ENCODE measurements around the gene IKZF1.
A peak's percentile ranks its signal among the peaks of the same experiment; 100 is the strongest.

IKZF1 gene

GRCh38 chr7:50362712-50363282 lies 58.3 kb downstream of the IKZF1 start:
- H4K8ac ChIP-seq (ENCODE audit: low read depth, low read length), result no peak overlapping the region
- H3K36me3 ChIP-seq (ENCODE audit: control insufficient read depth in 1 of 2, insufficient read depth in 2 of 2, low read length in 2 of 2), result no peaks in the 10 kb centered on the region
- H3K4me3 ChIP-seq (ENCODE audit: low read depth, low read length), result no peak overlapping the region
- H3K79me1 ChIP-seq (ENCODE audit: low read length), result no peaks in the 10 kb centered on the region
- no peaks in the 10 kb centered on the region for H3K79me2 ChIP-seq (ENCODE audit: control insufficient read depth, insufficient read depth, low read length, poor library complexity)
- H3K14ac ChIP-seq (ENCODE audit: low read length), result no peak overlapping the region
- H3K4me2 ChIP-seq (ENCODE audit: low read length), result no peak overlapping the region
- H2AK5ac ChIP-seq (ENCODE audit: low read length), result no peak overlapping the region
- H3K18ac ChIP-seq (ENCODE audit: low read length), result no peak overlapping the region
- no peaks in the 10 kb centered on the region for H3K9me3 ChIP-seq (ENCODE audit: insufficient read depth, low read depth, low read length)
- no peak overlapping the region for H2BK5ac ChIP-seq (ENCODE audit: low read depth, low read length, poor library complexity)
- H4K91ac ChIP-seq (ENCODE audit: low read depth, low read length), result no peak overlapping the region
- H2AFZ ChIP-seq (ENCODE audit: insufficient read depth, low read length, poor library complexity), result no peak overlapping the region
- H3K23ac ChIP-seq (ENCODE audit: low read length), result no peak overlapping the region
- no peaks in the 10 kb centered on the region for H3K27me3 ChIP-seq (ENCODE audit: insufficient read depth, low read length)
- no peak overlapping the region for H2BK120ac ChIP-seq (ENCODE audit: insufficient read depth, low read length, poor library complexity)
- no CpG with 5 or more reads among the region's 6 CpGs for WGBS (ENCODE audit: extremely low coverage, insufficient coverage, insufficient read length)
- no peak overlapping the region for H3K9ac ChIP-seq (ENCODE audit: low read length)
- no peak overlapping the region for H4K12ac ChIP-seq (ENCODE audit: low read depth, low read length)
- H3K4me1 ChIP-seq (ENCODE audit: control insufficient read depth in 1 of 2, insufficient read depth in 2 of 2, low read length in 2 of 2), result peaks cover 5 to 17% of the 10 kb centered on the region in 2 experiments
- H2BK12ac ChIP-seq (ENCODE audit: low read length), result no peak overlapping the region
- no peak for DNase-seq
- no peak overlapping the region for H3K27ac ChIP-seq (ENCODE audit: low read depth, low read length)
- no peak overlapping the region for H3K4ac ChIP-seq (ENCODE audit: low read depth, low read length)

GRCh38 chr7:50363327-50364060 lies 59.0 kb downstream of the IKZF1 start:
- no peaks in the 10 kb centered on the region for H3K36me3 ChIP-seq (ENCODE audit: control insufficient read depth in 1 of 2, insufficient read depth in 2 of 2, low read length in 2 of 2)
- H3K18ac ChIP-seq (ENCODE audit: low read length), result no peak overlapping the region
- DNase-seq, result no peak
- H2BK5ac ChIP-seq (ENCODE audit: low read depth, low read length, poor library complexity), result no peak overlapping the region
- no peak overlapping the region for H3K4me3 ChIP-seq (ENCODE audit: low read depth, low read length)
- no peak overlapping the region for H3K27ac ChIP-seq (ENCODE audit: low read depth, low read length)
- no peak overlapping the region for H2AK5ac ChIP-seq (ENCODE audit: low read length)
- H3K9ac ChIP-seq (ENCODE audit: low read length), result no peak overlapping the region
- H3K27me3 ChIP-seq (ENCODE audit: insufficient read depth, low read length), result no peaks in the 10 kb centered on the region
- no peak overlapping the region for H4K91ac ChIP-seq (ENCODE audit: low read depth, low read length)
- H3K79me1 ChIP-seq (ENCODE audit: low read length), result no peaks in the 10 kb centered on the region
- no peak overlapping the region for H3K4me2 ChIP-seq (ENCODE audit: low read length)
- H3K79me2 ChIP-seq (ENCODE audit: control insufficient read depth, insufficient read depth, low read length, poor library complexity), result no peaks in the 10 kb centered on the region
- no peak overlapping the region for H2AFZ ChIP-seq (ENCODE audit: insufficient read depth, low read length, poor library complexity)
- H2BK12ac ChIP-seq (ENCODE audit: low read length), result no peak overlapping the region
- H3K14ac ChIP-seq (ENCODE audit: low read length), result no peak overlapping the region
- no CpG with 5 or more reads among the region's 7 CpGs for WGBS (ENCODE audit: extremely low coverage, insufficient coverage, insufficient read length)
- H2BK120ac ChIP-seq (ENCODE audit: insufficient read depth, low read length, poor library complexity), result no peak overlapping the region
- H3K4me1 ChIP-seq (ENCODE audit: control insufficient read depth in 1 of 2, insufficient read depth in 2 of 2, low read length in 2 of 2), result peaks cover 5 to 17% of the 10 kb centered on the region in 2 experiments
- no peak overlapping the region for H4K12ac ChIP-seq (ENCODE audit: low read depth, low read length)
- H3K4ac ChIP-seq (ENCODE audit: low read depth, low read length), result no peak overlapping the region
- H3K23ac ChIP-seq (ENCODE audit: low read length), result no peak overlapping the region
- H4K8ac ChIP-seq (ENCODE audit: low read depth, low read length), result no peak overlapping the region
- H3K9me3 ChIP-seq (ENCODE audit: insufficient read depth, low read depth, low read length), result no peaks in the 10 kb centered on the region

GRCh38 chr7:50364645-50365044 lies 60.1 kb downstream of the IKZF1 start:
- Histone ChIP-seq H4K12ac (ENCODE audit: low read depth, low read length) (no peak overlapping the region), H3K4ac (ENCODE audit: low read depth, low read length) (no peak overlapping the region), H2AFZ (ENCODE audit: insufficient read depth, low read length, poor library complexity) (no peak overlapping the region), H2AK5ac (ENCODE audit: low read length) (no peak overlapping the region), H3K36me3 (ENCODE audit: control insufficient read depth in 1 of 2, insufficient read depth in 2 of 2, low read length in 2 of 2) (no peaks in the 10 kb centered on the region), H3K79me2 (ENCODE audit: control insufficient read depth, insufficient read depth, low read length, poor library complexity) (no peaks in the 10 kb centered on the region), H3K4me2 (ENCODE audit: low read length) (no peak overlapping the region), H3K4me3 (ENCODE audit: low read depth, low read length) (no peak overlapping the region), H2BK120ac (ENCODE audit: insufficient read depth, low read length, poor library complexity) (no peak overlapping the region), H3K23ac (ENCODE audit: low read length) (peak overlapping the region; percentile 58), H2BK12ac (ENCODE audit: low read length) (no peak overlapping the region), H3K9ac (ENCODE audit: low read length) (no peak overlapping the region), H4K91ac (ENCODE audit: low read depth, low read length) (no peak overlapping the region), H2BK5ac (ENCODE audit: low read depth, low read length, poor library complexity) (no peak overlapping the region), H3K27me3 (ENCODE audit: insufficient read depth, low read length) (no peaks in the 10 kb centered on the region), H4K8ac (ENCODE audit: low read depth, low read length) (no peak overlapping the region), H3K18ac (ENCODE audit: low read length) (no peak overlapping the region), H3K9me3 (ENCODE audit: insufficient read depth, low read depth, low read length) (no peaks in the 10 kb centered on the region), H3K27ac (ENCODE audit: low read depth, low read length) (no peak overlapping the region), H3K4me1 (ENCODE audit: control insufficient read depth in 1 of 2, insufficient read depth in 2 of 2, low read length in 2 of 2) (peaks cover 5 to 15% of the 10 kb centered on the region in 2 experiments), H3K14ac (ENCODE audit: low read length) (no peak overlapping the region), H3K79me1 (ENCODE audit: low read length) (no peaks in the 10 kb centered on the region)
- no CpG with 5 or more reads among the region's 3 CpGs for WGBS (ENCODE audit: extremely low coverage, insufficient coverage, insufficient read length)
- no peak for DNase-seq

GRCh38 chr7:50366311-50366710 lies 61.8 kb downstream of the IKZF1 start:
- no peak overlapping the region for H2BK120ac ChIP-seq (ENCODE audit: insufficient read depth, low read length, poor library complexity)
- no peak overlapping the region for H3K4me2 ChIP-seq (ENCODE audit: low read length)
- H3K79me2 ChIP-seq (ENCODE audit: control insufficient read depth, insufficient read depth, low read length, poor library complexity), result no peaks in the 10 kb centered on the region
- H2BK12ac ChIP-seq (ENCODE audit: low read length), result no peak overlapping the region
- peaks cover 0 to 3% of the 10 kb centered on the region in 2 experiments for H3K4me1 ChIP-seq (ENCODE audit: control insufficient read depth in 1 of 2, insufficient read depth in 2 of 2, low read length in 2 of 2)
- H2AK5ac ChIP-seq (ENCODE audit: low read length), result no peak overlapping the region
- no peak overlapping the region for H3K4ac ChIP-seq (ENCODE audit: low read depth, low read length)
- no CpG with 5 or more reads among the region's 2 CpGs for WGBS (ENCODE audit: extremely low coverage, insufficient coverage, insufficient read length)
- H4K8ac ChIP-seq (ENCODE audit: low read depth, low read length), result no peak overlapping the region
- no peak overlapping the region for H2AFZ ChIP-seq (ENCODE audit: insufficient read depth, low read length, poor library complexity)
- H4K12ac ChIP-seq (ENCODE audit: low read depth, low read length), result no peak overlapping the region
- H3K27ac ChIP-seq (ENCODE audit: low read depth, low read length), result no peak overlapping the region
- H2BK5ac ChIP-seq (ENCODE audit: low read depth, low read length, poor library complexity), result no peak overlapping the region
- H3K23ac ChIP-seq (ENCODE audit: low read length), result no peak overlapping the region
- no peak overlapping the region for H4K91ac ChIP-seq (ENCODE audit: low read depth, low read length)
- H3K36me3 ChIP-seq (ENCODE audit: control insufficient read depth in 1 of 2, insufficient read depth in 2 of 2, low read length in 2 of 2), result no peaks in the 10 kb centered on the region
- H3K27me3 ChIP-seq (ENCODE audit: insufficient read depth, low read length), result no peaks in the 10 kb centered on the region
- no peak overlapping the region for H3K14ac ChIP-seq (ENCODE audit: low read length)
- peak in 1 of 2 donors; percentile 56 for DNase-seq
- H3K9me3 ChIP-seq (ENCODE audit: insufficient read depth, low read depth, low read length), result no peaks in the 10 kb centered on the region
- H3K4me3 ChIP-seq (ENCODE audit: low read depth, low read length), result no peak overlapping the region
- no peak overlapping the region for H3K9ac ChIP-seq (ENCODE audit: low read length)
- no peak overlapping the region for H3K18ac ChIP-seq (ENCODE audit: low read length)
- no peaks in the 10 kb centered on the region for H3K79me1 ChIP-seq (ENCODE audit: low read length)

Measured in trophoblast cell (in vitro differentiated cells and primary cell).